Skeletal muscle cell (primary cell): ENCODE data around the gene SMC3.

Experiments used
- DNase-seq: peaks from one replicate; pipeline ENCODE4 v3.0.0-alpha.2; 2010; ENCODE audit warnings: low read depth
- H3K4me3 ChIP-seq: 2 replicates; pipeline ENCODE4 v1.5.1; 2011; ENCODE audit warnings: low read depth, mild to moderate bottlenecking, control low read depth, low read length, moderate library complexity

The SMC3 gene

DNA sequence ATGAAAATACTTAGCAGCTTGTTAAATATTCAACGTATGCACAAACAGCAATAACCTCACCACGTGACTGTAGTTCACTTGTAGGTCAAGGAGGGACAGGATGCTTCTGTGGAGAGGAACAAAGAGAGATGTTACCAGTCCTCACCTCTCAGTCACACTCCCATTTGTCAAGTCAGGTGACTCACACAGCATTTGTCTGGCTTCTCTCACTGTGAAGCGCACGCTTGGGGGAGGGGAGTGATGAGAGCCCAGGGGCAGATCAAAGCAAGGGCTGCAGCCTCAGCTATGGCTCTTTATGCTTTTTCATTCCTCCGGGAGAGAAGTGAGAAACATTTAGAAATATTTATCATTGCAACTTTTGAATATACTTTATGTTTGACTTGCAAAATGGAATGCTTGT lies 73.8 kb downstream of the SMC3 start:
- no peak overlapping the region for H3K4me3 ChIP-seq
- no peak for DNase-seq

DNA sequence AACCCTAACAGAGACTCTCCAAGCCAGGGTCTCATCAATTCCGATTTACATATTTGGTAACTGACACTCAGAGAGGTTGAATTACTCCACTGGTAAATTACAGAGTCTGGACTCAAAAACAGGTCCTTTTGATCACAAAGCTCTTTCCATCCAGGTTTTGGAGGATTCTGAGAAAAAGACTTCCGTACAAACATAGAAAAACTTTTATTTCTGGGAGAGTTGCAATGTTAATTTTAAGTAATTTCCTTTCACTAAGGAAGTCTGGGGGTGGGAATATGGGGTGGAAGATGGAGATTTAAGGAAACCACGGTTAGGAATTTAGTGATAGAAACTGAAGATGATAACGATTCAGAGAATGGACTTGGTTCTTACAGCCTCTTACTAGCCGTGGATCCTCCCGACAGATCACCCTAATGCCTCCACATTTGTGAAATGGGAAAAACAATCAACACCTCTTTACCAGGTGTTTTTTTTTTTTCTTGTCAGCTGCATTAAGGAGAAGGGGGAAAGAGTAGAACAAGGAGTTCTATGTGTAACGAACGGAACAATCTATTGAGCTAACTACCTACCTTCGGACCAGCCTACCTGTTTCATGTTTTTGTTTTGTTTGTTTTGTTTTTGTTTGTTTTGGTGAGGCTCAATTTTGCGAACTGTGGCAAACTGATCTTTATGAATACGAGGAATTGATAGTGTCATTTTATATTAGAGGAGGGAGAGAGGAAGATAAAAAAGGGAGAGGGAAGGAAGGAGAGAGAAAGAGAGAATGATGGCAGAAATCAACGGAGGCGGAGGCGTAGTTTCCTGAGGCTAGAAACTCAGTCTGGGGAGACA lies 74.9 kb downstream of the SMC3 start:
- H3K4me3 ChIP-seq, result no peak overlapping the region
- DNase-seq, result no peak

DNA sequence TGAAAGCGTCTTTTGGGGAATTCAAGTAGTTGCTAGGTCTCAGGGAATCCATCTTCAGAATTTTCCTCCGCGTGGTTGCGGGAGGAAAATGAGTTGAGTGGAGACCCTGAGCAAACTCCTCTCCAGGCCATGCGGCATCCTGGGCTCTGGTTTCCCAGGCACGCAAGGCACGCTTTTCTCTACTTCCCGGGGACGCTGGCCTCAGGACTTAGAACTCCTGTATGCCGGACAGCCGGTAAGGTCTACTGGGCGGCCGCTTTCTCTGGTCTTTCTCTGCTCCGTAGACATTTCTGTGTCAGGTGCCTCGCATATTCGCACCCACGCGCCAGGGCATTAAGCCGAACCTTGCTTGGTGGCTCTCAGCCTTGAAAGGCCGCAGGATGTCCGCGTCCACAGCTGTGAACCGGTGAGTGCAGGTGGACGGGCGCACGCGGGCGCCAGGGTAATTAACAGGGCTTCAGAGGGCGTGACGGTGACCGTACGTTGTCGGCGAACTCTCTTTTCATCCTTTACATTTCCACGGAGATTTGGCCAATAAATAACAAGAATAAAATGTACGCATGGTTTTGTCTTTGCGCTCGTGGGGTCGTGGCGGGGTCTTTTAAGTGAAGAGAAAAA lies 75.6 kb downstream of the SMC3 start:
- DNase-seq, result no peak
- peak overlapping the region; percentile 62 for H3K4me3 ChIP-seq

DNA sequence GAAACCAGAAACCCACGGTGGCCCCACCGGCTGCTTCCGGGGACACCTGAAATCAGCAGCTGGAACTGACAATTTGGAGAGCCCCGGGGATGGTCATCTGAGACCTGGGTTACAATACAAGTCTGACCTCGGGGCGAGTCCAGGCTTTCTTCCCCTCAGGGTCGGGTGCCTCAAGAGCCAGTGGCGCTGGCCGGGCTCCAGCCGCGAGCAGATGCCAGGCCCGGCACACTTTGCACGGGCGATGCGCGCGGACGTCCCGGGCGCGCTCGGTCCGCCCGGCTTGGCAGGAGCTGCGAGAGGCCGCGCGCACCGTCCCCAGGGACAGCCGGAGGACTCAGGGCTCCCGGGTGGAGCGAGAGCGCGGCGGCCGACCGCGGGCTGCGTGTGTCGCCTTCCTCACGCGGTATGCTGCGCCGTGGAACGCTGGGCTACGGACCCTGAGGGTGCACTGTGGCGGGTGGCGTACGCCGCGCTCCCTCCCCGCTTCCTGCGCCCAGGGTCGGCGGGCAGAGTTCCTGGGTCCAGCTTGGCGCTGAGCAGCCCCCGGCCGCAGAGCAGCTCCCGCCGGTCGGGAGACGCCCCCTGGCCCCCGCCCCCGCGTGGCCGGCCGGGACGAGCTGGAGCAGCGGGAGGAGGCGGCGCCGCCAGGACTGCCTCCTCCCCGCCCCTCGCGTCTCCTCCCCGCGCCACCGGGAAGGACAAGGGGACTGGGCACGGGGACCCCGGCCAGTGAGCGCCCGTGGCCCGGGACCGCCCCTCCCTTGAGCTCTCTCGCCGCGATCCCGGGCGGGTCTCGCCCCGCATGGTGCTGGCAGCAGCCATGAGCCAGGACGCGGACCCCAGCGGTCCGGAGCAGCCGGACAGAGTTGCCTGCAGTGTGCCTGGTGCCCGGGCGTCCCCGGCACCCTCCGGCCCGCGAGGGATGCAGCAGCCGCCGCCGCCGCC lies 76.4 kb downstream of the SMC3 start, which contains the start of gene RBM20:
Gene RBM20 (plus strand): TSS at position 684 of the 945 bp plus-strand sequence. CDS start 119 bp downstream, at position 803.
- H3K4me3 ChIP-seq, result peak within 1 kb of the TSS; percentile 62
- no peak for DNase-seq

DNA sequence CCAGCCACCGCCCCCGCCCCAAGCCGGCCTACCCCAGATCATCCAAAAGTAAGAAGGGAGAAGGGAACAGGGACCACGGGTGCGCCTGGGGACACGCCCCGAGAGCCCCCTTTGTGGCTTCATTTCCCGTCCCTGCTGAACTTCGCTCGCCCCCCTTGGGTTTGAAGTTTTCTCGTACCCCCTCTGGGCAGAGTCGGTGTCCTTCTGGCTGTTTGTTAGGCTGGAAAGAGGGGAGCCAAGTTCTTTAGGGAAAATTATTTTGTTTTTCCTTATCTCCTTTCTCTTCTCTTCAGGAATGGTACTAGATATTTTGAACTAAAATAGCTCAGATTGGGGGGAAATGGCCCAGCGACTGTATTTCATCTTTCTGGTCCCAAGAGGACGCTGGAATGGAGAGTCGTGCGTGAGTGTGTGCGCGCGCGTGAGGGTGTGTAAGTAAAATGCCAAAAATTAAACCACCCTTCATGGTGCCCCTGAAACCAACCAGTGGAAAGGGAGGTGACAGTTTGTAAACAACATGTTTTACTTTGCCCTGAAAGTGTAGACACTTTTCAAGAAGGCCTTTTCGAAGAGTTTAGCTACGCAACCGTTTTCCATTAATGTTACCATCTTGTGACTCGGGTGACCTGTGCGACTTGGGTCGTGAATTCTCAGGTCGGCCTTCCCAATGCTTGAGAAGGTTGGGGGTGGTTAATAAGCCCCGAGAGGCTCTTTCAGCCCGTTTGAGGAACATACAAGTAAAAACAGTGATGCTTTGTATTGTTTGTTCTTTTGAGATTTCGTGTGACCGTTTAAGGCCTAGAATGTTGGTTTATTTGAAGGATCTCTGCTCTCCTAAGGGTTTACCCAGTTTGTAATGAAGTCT lies 77.3 kb downstream of the SMC3 start:
- DNase-seq, result no peak
- peak overlapping the region; percentile 62 for H3K4me3 ChIP-seq

DNA sequence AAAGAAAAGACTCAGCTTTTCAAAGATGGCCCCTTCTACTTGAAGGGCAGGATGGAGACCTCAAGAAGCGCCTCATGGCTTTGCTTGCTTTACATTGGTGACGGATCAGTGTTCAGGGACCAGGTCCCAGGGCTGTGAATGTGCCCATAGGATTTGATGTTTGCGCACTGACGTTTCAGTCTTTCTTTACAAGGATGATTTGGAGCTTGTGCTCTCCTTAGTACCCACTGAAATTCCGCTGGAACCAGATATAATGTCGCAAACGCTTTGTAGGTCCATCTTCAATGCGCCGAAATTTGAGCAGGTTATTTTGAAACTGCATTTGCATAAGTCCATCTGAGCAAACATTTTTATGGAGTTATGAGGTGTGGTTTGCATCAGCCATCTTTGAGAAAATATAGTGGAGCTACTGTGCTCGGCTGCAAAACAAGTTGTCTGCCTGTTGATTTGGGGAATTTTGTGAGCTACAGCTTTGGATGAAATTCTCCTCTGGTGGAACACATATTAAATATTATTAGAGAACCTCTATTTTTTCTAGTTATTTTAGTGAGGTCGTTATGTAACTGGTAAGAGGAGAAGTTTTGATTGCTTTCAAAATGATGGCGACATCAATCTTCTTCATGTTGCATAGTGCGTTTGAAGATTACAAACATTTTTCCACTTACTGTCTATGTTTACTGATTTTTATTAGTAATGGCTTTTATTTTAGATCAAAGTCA lies 79.1 kb downstream of the SMC3 start:
- no peak for DNase-seq

DNA sequence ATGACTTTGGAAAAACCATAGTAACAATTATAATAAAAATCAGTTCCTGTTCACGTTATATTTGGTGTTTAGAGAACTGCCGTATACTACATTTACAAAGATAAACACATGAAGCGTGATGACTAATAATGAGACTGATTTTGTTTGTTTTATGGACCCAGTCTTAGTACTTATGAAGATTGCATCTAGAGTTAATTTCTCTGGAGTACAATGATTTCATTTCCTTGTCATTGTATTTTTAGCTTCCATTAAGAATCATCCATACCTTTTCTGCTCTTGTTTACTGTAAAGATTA lies 79.6 kb downstream of the SMC3 start:
- no peak overlapping the region for H3K4me3 ChIP-seq

More for the DNA sequence above, 79.1 kb downstream of the SMC3 start:
- H3K4me3 ChIP-seq, result no peak overlapping the region

DNA sequence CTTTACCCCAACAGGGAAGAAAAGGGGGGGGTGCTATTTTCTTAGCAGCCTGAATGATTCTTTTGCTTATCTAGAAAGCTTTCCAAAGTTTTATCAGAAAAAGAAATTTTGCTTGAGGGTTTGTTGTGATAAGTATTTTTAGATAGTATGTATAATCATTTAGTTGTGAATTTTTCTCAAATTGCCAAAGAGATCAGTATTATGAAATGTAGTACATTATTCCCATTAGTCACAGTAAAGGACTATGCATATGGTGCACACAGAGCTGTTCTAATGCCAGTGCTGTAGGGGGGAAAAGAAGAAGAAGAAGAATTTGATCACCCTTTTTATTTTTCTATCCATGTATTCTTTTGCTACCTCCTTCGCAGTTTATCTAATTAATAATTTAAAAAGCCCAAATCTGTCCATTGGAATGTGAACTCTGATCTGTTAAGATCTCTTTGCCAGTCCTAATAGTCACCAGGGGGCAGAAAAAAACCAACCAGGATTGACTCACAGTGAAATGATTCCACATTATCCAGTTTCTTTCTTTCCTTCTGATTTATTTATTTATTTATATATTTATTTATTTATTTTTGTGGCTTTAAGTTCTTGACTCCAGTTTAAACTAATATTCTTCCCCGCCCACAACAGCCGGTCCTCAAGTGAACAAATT lies 81.3 kb downstream of the SMC3 start:
- no peak for DNase-seq
- no peak overlapping the region for H3K4me3 ChIP-seq

More for the DNA sequence above, 79.6 kb downstream of the SMC3 start:
- no peak for DNase-seq

DNA sequence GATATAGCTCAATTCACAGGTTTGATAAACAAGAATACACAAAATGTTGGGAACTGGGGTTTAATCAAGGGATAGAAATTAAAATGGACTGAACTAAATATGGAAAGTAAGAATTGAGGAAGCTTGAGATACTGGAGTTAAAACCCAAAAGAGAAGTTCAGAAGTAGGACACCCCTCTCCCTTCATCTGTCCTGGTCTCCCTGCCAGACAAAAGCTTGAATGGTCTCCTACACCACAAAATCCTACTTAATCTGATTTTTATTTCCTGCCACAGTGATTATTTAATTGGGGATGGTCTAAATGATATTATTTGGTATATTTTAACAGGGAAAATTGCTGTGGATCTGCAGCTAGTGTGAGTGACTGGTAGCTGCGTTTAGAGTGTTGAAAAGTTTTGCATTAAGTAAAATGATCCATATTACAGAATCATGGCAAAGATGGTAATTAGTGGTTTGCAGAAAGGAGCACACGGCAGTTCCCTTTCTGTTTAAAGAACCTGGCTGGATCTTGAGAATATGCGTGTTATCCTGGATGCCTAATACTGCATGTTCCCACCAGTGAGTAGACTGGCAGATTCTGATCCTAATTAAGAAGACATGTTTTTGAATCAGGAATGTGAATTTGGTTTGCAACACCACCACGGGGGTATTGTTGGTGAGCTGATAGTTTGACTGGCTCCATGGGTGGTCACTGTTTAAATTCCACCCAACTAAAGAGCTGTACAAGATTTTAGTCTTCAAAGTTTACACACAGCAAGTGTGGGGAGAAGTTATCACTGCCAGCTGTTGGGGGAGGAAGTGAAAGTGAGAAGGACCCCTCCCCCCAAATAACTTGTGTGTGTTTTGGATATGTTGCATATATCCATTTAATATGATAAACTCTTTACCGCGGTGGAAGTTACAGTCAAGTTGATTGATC lies 82.1 kb downstream of the SMC3 start:
- no peak for DNase-seq
- no peak overlapping the region for H3K4me3 ChIP-seq

DNA sequence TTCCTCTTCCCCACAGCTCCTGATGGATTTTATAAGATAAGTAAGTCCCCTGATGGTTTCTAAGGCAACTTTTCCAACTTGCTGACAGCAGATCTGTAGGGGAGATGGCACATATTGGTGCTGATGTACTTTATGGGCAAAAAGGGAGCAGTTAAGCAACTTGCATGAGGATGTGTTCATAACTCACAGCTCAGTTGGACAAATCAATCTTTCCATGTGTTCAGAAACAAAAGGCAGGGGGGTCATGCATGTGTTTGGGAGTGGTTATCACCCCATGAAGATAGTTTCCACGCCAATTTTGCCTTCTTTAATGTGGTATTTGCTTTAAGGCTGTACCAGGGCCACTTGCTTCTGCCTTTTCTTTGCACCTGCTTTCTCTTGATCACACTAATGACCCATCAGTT lies 82.8 kb downstream of the SMC3 start:
- no peak overlapping the region for H3K4me3 ChIP-seq
- DNase-seq, result no peak

DNA sequence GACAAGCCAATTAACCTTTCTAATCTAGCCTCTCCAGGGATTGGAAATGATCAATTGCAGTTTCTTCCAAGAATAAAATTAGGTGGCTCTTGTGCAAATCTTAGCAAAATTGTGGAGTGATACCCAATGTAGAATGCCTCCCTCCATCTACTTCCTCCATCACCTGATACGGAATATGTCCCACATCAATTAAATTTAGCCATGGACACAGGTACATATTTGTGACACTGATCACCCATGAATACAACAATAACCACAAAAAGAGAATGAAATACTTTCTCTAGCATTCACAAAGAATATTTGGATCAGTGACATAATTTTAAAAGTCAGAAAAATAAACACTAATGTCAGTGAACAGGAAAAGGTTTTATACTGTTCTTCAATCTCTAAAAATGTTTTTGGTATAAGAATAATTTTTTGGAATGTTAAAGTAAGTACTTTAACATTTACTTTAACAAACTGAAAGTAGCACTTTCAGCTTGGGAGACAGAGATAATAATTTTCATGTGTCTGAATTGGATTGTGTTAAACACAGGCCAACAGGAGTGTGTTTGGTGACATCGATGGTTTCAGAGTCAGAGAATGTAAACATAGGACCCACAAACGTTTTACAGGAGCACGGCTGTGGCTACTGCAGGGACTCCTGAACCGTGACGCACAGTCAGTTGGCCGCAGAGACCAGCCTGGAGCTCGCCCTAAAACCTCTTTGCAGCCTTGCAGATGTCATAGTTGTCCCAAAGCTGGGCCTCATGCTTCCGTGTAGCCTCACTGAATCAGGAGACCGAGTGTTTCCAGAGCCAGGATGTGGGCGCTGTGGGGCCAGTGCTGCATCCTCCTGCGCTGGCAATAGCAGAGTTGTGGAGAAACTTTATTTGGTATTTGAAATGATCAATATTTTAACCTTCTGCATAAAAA lies 83.8 kb downstream of the SMC3 start:
- DNase-seq, result peak; percentile 68
- no peak overlapping the region for H3K4me3 ChIP-seq

DNA sequence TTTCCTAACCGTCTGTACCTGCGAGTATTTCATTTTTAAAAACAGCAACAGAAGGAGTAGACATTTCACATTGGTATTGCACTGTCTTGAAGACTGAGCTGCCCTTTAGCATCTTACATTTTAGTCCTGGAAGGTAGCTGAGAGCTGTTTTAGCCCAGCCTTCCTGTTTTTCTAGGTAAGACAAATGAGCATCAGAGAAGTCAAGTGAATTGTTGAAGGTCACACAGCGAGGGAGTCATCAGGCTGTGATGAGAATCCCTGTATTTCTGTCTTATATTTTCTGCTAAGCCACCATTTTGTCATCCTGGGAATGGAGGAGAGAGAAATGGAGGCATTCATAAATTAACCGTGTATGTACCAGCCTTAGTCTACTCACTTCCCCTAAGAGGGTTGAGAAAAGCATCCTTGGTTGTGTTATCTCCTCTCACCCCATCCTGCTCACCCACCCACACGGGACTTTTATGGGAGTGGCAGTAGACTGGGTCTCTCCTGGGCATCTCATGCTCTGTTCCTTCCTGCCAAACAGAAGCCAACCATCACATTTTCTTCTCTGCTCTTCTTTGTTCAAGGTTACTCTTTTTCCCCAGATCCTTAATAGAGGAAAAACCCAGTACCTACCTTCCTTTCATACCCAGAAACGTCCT lies 85.1 kb downstream of the SMC3 start:
- no peak overlapping the region for H3K4me3 ChIP-seq
- DNase-seq, result no peak
